GM18505 (cell line): ENCODE measurements around the gene POLR3K.

Experiments used
- ATAC-seq: cut with Tn5 transposase; IDR thresholded peaks from one replicate; pipeline ENCODE4 v1.9.1; 2021; ENCODE audit not compliant: unreplicated experiment
- POLR2A ChIP-seq: IDR thresholded peaks from 4 replicates; pipeline ENCODE4 v1.6.1; 2011; ENCODE audit warnings: borderline replicate concordance; ENCODE audit not compliant: insufficient read depth, insufficient read length; ENCODE audit errors: extremely low read depth

The POLR3K gene

GRCh38 chr16:65745-66144 lies 12.3 kb upstream of the POLR3K start:
- ATAC-seq: peak; percentile 54
- no peak for TF ChIP-seq POLR2A

GRCh38 chr16:64914-65255 lies 11.5 kb upstream of the POLR3K start:
- no peak for TF ChIP-seq POLR2A

GRCh38 chr16:63998-64913 lies 10.8 kb upstream of the POLR3K start:
- no peak for TF ChIP-seq POLR2A
- ATAC-seq: no peak

More at GRCh38 chr16:64914-65255, 11.5 kb upstream of the POLR3K start:
- ATAC-seq: no peak

- TF ChIP-seq POLR2A: no peak
Measured at GRCh38 chr16:63466-63865, 10.1 kb upstream of the POLR3K start.

GRCh38 chr16:62968-63391 lies 9.6 kb upstream of the POLR3K start:
- TF ChIP-seq POLR2A: no peak
- ATAC-seq: no peak

More at GRCh38 chr16:63466-63865, 10.1 kb upstream of the POLR3K start:
- no peak for ATAC-seq

- TF ChIP-seq POLR2A: no peak
- ATAC-seq: no peak
Measured at GRCh38 chr16:62283-62967, 9.0 kb upstream of the POLR3K start.

GRCh38 chr16:61879-62281 lies 8.5 kb upstream of the POLR3K start:
- no peak for ATAC-seq
- TF ChIP-seq POLR2A: no peak

- no peak for ATAC-seq
- TF ChIP-seq POLR2A: no peak
Measured at GRCh38 chr16:60929-61878, 7.8 kb upstream of the POLR3K start.

- TF ChIP-seq POLR2A: no peak
- no peak for ATAC-seq
Measured at GRCh38 chr16:60166-60565, 6.8 kb upstream of the POLR3K start.

- ATAC-seq: no peak
- TF ChIP-seq POLR2A: no peak
Measured at GRCh38 chr16:59440-60059, 6.1 kb upstream of the POLR3K start.

- no peak for ATAC-seq
- TF ChIP-seq POLR2A: no peak
Measured at GRCh38 chr16:58491-59439, 5.4 kb upstream of the POLR3K start.

- no peak for TF ChIP-seq POLR2A
- ATAC-seq: no peak
Measured at GRCh38 chr16:57711-58110, 4.3 kb upstream of the POLR3K start.
